GM21737 (cell line): ENCODE results near the gene RAD51D.
"Not testable (repeated sequence)": the region's sequence is repeated elsewhere in the genome, so short reads cannot be mapped to it uniquely, and the experiment has no call there.

Experiments
- ATAC-seq: cut with Tn5 transposase; IDR thresholded peaks from one replicate; pipeline ENCODE4 v1.9.1; 2021; ENCODE audit warnings: mild to moderate bottlenecking, moderate library complexity; ENCODE audit not compliant: unreplicated experiment

RAD51D gene

DNA sequence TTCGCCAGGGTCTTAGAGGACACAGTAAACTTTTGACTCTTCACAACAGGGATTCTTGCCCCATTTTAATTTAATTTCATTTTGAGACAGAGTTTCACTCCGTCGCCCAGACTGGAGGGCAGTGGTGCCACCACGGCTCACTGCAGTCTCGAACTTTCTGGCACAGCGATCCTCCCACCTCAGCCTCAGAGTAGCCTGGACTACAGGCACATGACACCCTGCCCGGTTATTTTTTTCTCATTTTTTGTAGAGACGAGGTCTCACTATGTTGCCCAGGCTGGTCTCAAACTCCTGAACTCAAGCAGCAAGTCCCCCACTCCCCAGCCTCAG lies 22.8 kb upstream of the RAD51D start:
- ATAC-seq, result no peak

DNA sequence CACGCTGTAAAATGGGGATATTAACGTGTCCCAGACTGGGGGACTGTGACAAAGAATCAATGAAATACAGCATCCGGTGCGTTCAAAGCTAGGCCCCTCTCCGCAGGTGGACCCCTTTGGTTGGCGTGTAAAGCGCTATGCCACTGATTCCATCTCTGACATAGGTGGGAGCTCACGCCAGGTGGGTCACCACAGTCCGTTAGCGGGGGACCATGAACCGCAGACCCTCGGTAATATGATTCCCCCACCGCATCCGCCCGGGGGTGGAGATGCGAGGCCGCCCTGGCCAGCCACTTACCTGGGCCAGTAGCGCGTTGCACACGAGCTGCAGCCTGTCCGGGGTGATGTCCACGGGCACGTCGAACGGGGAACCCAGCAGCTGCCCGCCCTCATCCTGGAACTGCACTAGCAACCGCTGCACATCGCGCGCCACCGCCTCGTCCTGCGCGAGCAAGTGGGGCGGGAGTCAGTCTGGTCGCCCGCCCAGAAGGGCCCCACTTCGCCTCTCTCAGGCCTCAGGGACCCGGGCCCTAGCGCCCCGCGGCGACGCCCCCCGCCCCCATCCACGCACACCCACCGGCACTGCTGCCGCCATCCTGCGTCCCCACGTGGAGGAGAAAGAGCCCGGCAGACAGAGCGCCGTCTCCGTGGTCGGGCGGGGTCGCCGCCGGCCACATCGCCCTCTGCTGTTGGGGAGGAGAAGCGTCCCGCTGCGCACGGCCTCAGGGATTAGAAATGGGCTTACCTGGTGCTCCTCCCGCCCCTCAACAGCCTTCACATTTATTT lies 22.2 kb upstream of the RAD51D start, which contains the start of gene NLE1:
TSS of gene NLE1 (minus strand) at position 623 of the 786 bp plus-strand sequence. CDS start at position 595, 28 bp downstream.
- peak; percentile 70 for ATAC-seq

DNA sequence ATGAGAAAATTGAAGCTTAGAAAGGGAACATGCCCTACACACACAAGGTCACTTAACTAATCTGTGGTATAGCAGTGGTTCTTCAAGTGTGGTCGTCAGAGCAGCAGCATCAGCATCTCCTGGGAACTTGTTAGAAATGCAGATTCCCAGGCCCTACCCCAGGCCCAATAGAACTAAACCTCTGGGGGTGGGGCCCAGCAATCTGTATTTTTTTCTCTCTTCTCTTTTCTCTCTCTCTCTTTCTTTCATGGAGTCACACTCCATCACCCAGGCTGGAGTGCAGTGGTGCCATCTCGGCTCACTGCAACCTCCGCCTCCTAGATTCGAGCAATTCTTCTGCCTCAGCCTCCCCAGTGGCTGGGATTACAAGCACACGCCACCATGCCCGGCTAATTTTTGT lies 18.6 kb upstream of the RAD51D start:
- no peak for ATAC-seq

DNA sequence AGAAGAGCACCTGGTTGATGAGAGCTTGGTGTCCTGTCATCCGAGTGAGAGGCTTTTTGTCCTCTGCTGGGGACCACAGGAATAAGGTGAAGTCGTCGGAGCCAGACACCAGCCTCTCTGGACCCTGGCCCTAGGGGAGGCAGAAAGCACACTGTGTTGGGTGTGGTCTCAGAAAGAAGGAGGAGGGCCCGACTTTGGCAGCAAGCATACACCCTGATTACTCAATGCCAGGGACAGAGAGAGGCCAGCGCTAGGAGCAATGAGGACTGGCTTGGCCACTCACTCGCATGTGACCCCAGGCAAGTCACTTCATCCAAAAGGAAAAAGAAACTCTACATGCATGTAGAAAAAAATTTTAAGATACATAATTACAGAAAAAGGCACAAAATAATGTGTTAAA lies 15.7 kb upstream of the RAD51D start:
- no peak for ATAC-seq

DNA sequence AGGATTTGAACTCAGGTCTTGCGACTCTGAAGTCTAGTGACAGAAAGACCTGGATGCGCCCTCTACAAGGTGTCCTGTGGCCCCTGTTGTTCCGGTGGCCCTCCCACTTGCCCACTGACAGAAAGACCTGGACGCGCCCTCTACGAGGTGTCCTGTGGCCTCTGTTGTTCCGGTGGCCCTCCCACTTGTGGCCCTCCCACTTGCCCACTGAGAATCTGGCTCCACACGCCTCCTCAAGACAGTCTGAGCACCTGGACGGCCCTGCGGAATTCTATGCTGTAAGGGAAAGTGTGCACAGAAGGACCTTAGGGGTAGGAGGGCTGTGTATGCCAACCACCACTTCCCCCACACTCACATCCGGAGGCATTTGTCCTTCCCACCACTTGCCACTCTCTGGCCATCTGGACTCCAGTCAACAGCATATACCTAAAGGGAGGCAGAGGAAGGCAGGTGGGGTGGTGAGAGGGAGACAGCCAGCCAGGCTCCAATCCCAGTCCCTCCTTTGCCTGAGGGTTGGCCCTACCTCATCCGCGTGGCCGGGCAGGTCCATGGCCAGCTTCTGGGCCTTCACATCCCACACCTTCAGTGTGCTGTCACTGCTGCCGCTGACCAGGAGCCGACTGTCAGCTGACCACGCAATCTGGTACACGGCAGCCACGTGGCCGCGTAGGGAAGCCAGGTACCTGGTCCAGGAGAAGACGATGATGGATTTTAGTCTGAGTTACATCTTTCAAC lies 13.3 kb upstream of the RAD51D start:
- no peak for ATAC-seq

DNA sequence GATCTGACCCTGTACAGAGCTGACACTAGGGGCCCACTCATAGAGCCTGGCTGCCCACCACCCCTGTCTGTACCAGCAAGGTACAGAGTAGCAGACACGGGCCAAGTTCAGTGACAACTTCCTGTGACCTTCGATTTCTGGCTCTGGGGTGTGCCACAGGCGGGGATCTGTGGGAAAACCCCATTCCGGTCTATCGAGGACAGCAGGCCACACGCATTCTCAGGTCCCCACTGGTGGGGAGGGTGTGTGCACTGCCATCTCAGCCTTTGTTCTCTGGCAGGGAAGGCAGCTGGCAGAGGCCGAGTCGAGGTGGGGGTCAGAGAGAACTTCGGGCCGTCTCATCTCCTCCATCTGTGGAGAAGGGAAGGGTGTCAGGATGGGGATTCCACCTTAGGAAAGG lies 12.4 kb upstream of the RAD51D start:
- no peak for ATAC-seq

DNA sequence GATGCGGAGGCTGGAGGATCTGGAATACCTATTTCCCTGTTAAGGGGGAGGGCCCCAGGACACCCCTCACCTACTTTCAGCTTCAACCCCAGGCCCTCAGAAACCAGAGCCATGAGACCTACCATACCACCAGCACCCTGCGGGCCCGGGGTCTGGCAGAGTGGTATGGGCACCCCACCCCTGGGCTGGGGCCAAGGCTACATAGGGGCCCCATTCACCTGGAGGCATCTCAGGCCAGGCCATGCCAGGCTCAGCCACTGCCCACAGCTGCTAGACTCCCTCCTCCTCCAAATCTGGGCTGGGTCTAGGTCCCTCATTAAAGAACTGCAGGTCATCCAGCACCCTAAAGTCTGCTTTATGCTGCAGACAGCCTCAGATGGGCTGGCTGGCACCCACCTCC lies 10.7 kb upstream of the RAD51D start:
- no peak for ATAC-seq

DNA sequence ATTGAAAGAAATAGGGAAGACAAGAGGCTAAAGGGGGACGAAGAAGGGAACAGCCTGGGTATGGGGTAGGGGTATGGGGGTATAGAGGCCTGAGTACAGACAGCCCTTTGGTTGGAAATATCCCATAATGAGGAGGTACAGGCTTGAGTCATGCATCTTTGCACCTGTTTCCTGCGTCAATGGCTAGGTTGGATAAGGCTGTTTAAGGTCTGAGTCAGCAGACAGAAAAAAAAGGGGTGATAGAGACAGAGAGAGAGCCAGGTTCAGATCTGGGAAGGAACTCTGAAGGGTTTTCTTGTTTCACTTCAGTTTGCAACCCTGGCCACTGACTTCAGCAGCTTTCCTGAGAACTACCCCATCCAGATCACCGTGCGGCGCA lies 10.3 kb upstream of the RAD51D start:
- no peak for ATAC-seq

DNA sequence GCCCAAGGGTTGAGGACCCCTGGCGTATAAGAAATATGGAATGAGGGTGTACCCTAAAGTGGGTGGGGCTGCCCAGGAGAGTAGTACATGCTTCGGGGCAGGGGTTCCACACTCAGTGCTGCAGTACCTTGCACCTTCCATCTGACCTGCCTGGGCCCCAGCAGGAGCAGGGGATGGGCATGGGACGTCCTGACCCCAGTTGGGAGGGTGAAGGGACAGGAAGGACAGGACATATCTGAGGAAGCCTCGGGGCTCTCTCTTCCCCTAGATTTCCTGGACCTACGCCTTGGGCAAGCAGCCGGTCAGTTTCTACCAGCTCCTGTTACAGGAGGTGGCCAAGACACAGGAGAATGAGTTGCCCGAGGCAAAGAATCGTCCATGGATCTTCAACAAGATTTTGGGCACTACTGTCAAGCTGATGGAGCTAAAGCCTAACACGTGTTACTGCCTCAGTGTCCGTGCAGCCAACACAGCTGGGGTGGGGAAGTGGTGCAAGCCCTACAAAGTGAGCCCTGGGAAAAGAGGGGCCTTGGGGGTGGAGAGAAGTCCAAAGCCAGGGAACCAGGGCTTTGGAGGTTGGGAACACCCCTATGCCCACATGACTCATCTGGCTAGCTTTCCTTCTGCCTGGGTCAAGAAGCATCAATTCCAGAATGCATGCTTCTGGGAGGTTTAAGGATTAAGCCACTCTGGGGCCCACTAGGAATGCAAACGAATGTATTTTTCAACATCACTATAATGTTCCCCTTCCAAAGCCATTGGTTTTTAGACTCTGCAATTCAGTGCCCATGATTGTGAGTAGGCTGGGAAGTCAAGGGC lies 9.7 kb upstream of the RAD51D start:
- ATAC-seq, result no peak

DNA sequence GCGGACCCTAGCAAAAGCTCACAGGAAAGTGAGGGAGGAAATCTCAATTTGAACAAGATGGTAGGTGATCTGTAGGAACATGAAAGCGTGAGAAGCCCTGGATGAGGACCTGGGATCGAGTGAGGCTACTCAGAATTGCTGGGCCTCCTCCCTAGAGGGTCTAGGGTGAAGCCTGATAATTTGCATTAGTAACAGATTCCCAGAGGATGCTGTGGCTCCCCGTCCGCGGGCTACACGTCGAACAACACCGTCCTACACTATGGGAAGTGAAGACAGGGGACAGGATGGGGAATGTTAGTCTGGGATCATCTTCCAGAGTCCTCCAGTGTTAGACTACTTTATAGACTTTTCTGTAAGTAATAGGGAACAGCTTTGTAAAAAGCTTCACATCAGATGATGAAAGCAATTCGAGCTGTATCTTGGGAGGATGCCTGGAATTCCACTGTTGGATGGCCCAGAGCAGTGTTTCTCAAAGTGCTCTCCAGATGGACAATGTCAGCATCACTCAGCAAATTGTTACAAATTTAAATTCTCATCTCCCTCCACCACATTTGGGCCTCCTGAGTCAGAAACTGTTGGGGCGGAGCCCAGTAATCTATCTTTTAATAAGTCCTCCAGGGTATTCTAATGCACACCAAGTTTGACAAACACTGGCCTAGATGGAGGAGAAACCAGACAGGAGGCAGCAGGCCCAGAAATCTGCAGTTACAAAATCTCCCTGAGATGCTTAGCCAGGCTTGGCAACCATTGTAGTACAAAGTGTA lies 8.3 kb upstream of the RAD51D start:
- no peak for ATAC-seq

DNA sequence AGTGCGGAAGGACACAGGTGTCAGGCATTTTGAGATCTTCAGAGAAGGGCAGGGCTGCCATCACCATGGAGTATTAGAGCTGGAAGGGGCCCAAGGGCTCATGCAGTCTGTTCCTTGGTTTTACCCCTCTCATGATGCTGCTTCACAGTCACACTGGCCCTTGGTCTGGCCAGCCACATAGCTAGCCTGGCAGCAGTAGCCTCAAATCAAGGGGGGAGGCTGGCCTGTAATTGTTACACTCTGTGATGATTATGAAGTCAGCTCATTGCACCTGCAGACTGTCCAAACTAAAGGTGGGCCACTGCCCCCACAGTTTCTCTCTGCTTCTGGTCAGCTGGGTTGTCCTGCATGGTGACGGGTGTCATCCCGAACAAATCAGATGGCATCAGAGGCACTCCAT lies 1.7 kb upstream of the RAD51D start, which contains the start of gene FNDC8:
TSS of gene FNDC8 (plus strand) at position 301 of the 400 bp plus-strand sequence. CDS start at position 380, 79 bp downstream.
- no peak for ATAC-seq

DNA sequence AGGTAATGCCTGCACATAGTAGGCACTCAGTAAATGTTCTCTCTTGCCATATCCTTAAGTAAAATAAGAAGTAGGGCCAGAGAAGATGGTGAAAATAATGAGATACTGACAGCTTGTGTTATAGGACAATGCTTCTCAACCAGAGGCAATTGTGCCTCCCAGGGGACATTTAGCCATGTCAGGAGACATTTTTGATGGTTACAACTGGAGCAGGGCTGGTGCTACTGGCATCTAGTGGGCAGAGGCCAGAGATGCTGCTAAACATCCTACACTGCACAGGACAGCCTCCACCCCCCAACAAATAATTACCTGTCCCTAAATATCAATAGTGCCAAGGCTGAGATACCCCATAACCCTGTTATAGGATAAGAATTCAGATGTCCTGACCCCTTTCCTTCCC lies 1.7 kb downstream of the RAD51D start:
- no peak for ATAC-seq

DNA sequence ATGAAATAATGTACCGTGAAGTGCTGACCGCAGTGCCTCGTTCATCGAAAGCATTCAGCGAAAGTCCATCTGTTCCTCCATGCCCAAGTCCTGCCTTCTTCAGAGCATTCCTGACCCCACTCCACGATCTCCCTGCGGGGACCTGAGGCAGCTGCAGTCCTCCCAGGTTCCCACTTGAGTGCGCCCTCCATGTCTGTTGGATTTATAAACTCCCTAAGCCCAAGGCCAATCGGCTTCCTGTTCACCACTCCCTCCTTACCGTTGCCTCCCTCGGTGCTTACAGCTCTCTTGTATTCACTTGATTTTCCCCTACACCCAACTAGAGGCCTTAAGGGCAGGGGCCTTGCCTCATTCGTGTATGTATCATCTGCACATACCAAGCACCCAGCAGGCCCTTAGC lies 2.8 kb downstream of the RAD51D start:
- ATAC-seq, result no peak

DNA sequence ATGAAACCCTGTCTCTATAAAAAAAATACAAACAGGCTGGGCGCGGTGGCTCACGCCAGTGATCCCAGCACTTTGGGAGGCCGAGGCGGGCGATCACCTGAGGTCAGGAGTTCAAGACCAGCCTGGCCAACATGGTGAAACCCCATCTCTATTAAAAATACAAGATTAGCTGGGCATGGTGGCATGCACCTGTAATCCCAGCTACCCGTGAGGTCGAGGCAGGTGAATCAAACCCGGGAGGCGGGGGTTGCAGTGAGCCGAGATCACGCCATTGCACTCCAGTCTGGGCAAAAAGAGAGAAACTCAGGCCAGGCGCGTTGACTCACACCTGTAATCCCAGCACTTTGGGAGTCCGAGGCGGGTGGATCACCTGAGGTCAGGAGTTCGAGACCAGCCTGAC lies 8.9 kb downstream of the RAD51D start:
- ATAC-seq, result not testable (repeated sequence)

DNA sequence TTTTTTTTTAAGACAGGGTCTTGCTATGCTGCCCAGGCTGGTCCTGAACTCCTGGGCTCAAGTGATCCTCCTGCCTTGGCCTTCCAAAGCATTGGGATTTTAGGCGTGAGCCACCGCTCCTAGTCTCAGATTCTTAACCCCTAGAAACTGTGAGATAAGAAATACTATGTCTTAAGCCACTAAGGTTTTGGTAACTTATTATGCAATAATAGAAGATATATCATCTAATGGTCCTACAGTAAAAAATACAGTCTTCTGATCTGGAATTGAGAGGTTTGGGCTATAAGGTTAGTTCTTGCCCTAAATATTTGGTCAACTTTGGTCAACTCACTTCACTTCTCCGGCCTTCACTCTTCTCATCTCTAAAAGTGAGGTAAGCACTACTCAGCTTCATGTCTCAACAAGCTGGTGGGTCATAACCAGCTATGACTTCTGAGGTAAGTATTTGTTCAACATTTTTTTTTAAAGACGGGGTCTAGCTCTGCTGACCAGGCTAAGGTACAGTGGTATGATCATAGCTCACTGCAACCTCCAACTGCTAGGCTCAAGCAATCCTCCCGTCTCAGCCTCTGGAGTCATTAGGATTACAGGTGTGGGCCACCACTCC lies 14.7 kb downstream of the RAD51D start:
- ATAC-seq, result no peak

DNA sequence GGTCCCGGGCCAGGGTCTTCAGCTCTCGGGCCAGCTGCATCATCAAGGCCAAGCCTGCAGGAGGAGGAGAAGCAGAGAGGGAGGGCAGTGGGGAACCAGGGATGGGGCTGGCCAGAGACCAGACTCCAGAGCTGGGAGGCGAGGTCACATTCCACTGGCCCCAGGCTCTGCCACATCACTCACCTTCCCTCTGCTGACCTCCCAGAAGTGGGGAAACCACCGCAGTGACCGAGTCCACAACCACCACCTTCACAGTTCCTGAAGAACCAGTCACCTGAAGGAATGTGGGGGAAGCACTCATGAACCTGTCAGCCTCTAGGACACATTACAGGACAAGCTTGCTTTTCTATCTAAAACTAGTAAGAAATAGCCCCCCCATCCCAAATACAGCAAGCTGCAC lies 16.4 kb downstream of the RAD51D start:
- ATAC-seq, result no peak

DNA sequence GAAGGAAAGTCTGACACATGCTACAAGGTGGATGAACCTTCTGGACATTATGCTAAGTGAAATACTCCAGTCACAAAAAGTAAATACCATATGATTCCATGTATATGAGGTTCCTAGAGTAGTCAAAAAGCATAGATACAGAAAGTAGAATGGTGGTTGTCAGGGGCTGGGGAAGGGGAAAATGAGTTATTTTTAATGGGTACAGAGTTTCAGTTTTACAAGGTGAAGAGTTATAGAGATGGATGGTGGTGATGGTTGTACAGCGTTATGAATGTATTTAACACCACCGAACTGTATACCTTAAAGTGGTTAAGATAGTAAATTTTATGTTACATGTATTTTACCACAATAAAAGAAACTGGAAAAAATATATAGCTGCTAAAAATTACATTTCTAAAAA lies 17.9 kb downstream of the RAD51D start:
- no peak for ATAC-seq

DNA sequence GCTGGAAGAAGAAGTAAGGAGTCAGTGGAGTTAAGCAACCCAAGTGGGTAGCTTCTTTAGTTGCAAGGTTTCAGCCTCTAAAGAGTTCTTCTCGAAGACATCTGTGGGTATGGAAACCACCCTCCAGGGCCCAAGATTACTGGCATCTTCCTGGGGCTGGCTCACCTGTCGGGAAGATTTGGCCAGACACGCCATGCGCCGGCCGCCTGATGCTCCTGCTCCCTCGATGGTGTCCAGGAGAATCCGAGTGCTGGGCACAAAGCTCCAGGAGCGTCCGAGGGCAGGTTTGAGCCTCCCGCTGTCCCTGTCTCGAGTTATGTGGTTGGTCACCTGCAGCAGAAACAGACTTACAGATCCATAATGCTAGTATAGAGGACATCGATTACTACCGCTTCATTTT lies 18.6 kb downstream of the RAD51D start:
- ATAC-seq, result no peak

DNA sequence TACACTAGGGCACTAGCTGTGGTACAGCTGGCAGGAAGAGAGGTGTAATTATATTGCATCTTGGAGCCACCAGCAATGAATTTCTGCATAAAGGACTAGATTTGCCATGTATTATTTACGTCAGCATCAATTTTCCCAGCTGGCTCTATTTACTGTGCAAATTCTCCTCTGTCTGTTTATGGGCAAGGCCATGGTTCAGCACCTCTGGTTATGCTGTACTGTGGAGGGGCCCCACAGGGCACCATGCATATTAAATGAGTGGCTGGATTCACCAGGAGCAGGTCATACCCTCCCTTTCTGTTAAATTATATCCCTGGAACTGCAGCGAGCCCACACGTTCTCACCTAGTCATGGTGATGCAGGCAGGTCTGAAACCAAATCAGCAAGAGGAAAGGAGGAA lies 19.8 kb downstream of the RAD51D start:
- ATAC-seq, result no peak

DNA sequence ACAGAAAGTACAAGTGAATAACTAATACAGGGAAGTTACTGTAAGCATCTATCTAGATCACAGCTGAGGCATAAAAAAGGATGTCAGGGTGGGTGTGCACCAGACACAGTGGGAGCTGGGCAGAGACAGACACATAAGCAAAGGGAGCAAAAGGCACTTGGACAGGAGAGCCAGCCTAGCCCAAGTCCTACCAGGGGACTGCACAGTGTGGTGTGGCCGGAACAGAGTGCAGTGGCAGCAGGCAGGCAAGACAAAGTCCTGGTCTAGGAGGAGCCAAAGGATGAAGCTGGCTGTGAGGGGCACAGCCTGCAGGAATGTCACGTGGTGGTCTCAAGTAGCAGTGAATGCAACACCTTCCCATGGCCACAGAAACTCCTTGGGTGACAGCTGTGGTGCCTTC lies 21.9 kb downstream of the RAD51D start:
- no peak for ATAC-seq
